K562 (cell line): ENCODE data around the gene HHATL. TPM values are rescaled to one million over a fixed set of nuclear protein-coding genes. Genes with fewer than 3 reads are reported as not detected.

Experiments used
- ATAC-seq: fragments of 200-7000 bp; cut with Tn5 transposase; 3 replicates; pipeline ENCODE4 v1.9.1; 2020; ENCODE audit warnings: moderate library complexity
- BruUV-seq: library from RNA; stranded (reverse); fragments of 400-500 nt; replicated peaks from 2 replicates; lab custom pipeline; 2021; lab: Mats Ljungman, UMichigan
- CTCF ChIA-PET: fragments of 300-600 bp; formaldehyde crosslinking; extraction: SDS; loops from one replicate; lab custom pipeline; 2021; ENCODE audit warnings: low intra/inter-chr PET ratio; lab: Yijun Ruan, JAX
- POLR2A ChIA-PET: fragments of 300-600, 350-650 bp; sonication (Branson Sonifier 250); formaldehyde crosslinking; extraction: SDS; loops from one replicate; lab custom pipeline; 2021; ENCODE audit warnings: antibody characterized with exemption, inconsistent platforms; lab: Yijun Ruan, JAX
- DNase-seq, 4 experiments: peaks; one replicate each; pipeline versions ENCODE4 v3.0.0 to v3.0.0-alpha.2; 2011 to 2018; ENCODE audit warnings: low spot score in 3 of 4, mixed read lengths in 3 of 4; ENCODE audit errors: extremely low read depth in 1 of 4
- FAIRE-seq: peaks from 2 replicates; lab custom pipeline; 2011; peaks lifted over from hg19 to GRCh38; lab: Jason Lieb, UNC
- H2AFZ ChIP-seq: 2 replicates; pipeline ENCODE4 v1.6.0; 2011; ENCODE audit warnings: low read depth, low read length, control low read depth, inconsistent platforms
- H3K27ac ChIP-seq: fragments of 200-600 bp; 3 replicates; pipeline ENCODE4 v1.8.0; 2011; ENCODE audit warnings: low read depth, mild to moderate bottlenecking, control low read depth, inconsistent platforms, low read length, moderate library complexity, mixed read lengths; ENCODE audit errors: extremely low read depth
- H3K27me3 ChIP-seq, 2 experiments: fragments of 300-600 bp in 1 of 2; 2 replicates in 1 of 2; 3 replicates in 1 of 2; pipeline versions ENCODE4 v1.6.0 to v1.8.0; 2011; ENCODE audit warnings: inconsistent platforms in 2 of 2, low read length in 2 of 2, mild to moderate bottlenecking in 1 of 2, mixed read lengths in 1 of 2, moderate library complexity in 1 of 2; ENCODE audit not compliant: control insufficient read depth in 2 of 2, insufficient read depth in 2 of 2
- H3K36me3 ChIP-seq: fragments of 300-600 bp; 3 replicates; pipeline ENCODE4 v1.8.0; 2011; ENCODE audit warnings: mild to moderate bottlenecking, low read length, inconsistent platforms; ENCODE audit not compliant: control insufficient read depth, insufficient read depth
- H3K4me1 ChIP-seq, 2 experiments: fragments of 200-600 bp in 1 of 2; replicated peaks in 1 of 2; 2 replicates in 1 of 2; 3 replicates in 1 of 2; pipeline versions ENCODE4 v1.5.1 to v1.8.0; 2011; ENCODE audit warnings: inconsistent platforms in 2 of 2, low read length in 2 of 2, mild to moderate bottlenecking in 1 of 2, mixed read lengths in 1 of 2, moderate library complexity in 1 of 2; ENCODE audit not compliant: control insufficient read depth in 2 of 2, insufficient read depth in 2 of 2
- H3K4me2 ChIP-seq: 2 replicates; pipeline ENCODE4 v1.6.1; 2011; ENCODE audit warnings: low read length, control low read depth, inconsistent platforms, mixed read lengths; ENCODE audit not compliant: insufficient read depth
- H3K4me3 ChIP-seq: fragments of 200-600 bp; sonication (generic), shearing (Covaris generic); 2 replicates; pipeline ENCODE4 v1.5.1; 2016; ENCODE audit warnings: control low read depth, inconsistent platforms
- H3K79me2 ChIP-seq: fragments of 200-600 bp; 3 replicates; pipeline ENCODE4 v1.8.0; 2011; ENCODE audit warnings: low read length, inconsistent platforms; ENCODE audit not compliant: control insufficient read depth, insufficient read depth
- H3K9ac ChIP-seq, 2 experiments: 2 replicates each; pipeline versions ENCODE4 v1.6.0 to v1.6.1; 2011; ENCODE audit warnings: low read depth in 2 of 2, low read length in 2 of 2, control low read depth in 1 of 2, inconsistent platforms in 1 of 2, mild to moderate bottlenecking in 1 of 2, mixed read lengths in 1 of 2; ENCODE audit not compliant: insufficient read depth in 1 of 2
- H3K9me1 ChIP-seq: one replicate; pipeline ENCODE4 v1.6.0; 2011; ENCODE audit warnings: inconsistent platforms, mild to moderate bottlenecking, low read length, moderate library complexity; ENCODE audit not compliant: control insufficient read depth, insufficient read depth
- H3K9me3 ChIP-seq: replicated peaks from 2 replicates; pipeline ENCODE4 v1.5.1; 2011; ENCODE audit warnings: low read depth, low read length, inconsistent platforms; ENCODE audit not compliant: control insufficient read depth, insufficient read depth
- H4K20me1 ChIP-seq: replicated peaks from 2 replicates; pipeline ENCODE4 v1.6.1; 2011; ENCODE audit warnings: low read length, inconsistent platforms, mixed read lengths; ENCODE audit not compliant: control insufficient read depth, insufficient read depth
- CAMTA2 ChIP-seq: fragments of 250-450 bp; sonication (Bioruptor Pico); conservative IDR thresholded peaks from 2 replicates; pipeline ENCODE4 v1.5.1; 2022
- CBX5 ChIP-seq: IDR thresholded peaks from 2 replicates; pipeline ENCODE4 v1.6.1; 2014; ENCODE audit warnings: low read depth, borderline replicate concordance
- ESRRB ChIP-seq: fragments of 250-450 bp; sonication (Bioruptor Pico); IDR thresholded peaks from 2 replicates; pipeline ENCODE4 v1.5.0; 2020; ENCODE audit warnings: mild to moderate bottlenecking, moderate library complexity, borderline replicate concordance
- HDAC2 ChIP-seq: fragments of 450-650 bp; IDR thresholded peaks from 2 replicates; pipeline ENCODE4 v1.6.1; 2016; ENCODE audit warnings: mild to moderate bottlenecking
- HDGF ChIP-seq: fragments of 450-650 bp; IDR thresholded peaks from 2 replicates; pipeline ENCODE4 v1.6.1; 2016
- HLTF ChIP-seq: fragments of 450-650 bp; IDR thresholded peaks from 2 replicates; pipeline ENCODE4 v1.6.1; 2016
- MYBL2 ChIP-seq, 2 experiments: fragments of 450-650 bp in 1 of 2; sonication (generic) in 1 of 2; formaldehyde crosslinking in 1 of 2; IDR thresholded peaks; 2 replicates each; pipeline versions ENCODE4 v1.6.1 to v1.8.1; 2017 to 2022; ENCODE audit warnings: borderline replicate concordance in 1 of 2, inconsistent platforms in 1 of 2, low read depth in 1 of 2, mild to moderate bottlenecking in 1 of 2, missing genetic modification reagents in 1 of 2, moderate library complexity in 1 of 2
- PHB2 ChIP-seq: fragments of 450-650 bp; IDR thresholded peaks from 2 replicates; pipeline ENCODE4 v1.6.1; 2017; ENCODE audit warnings: low read depth
- PML ChIP-seq: IDR thresholded peaks from 2 replicates; pipeline ENCODE4 v1.6.1; 2012; ENCODE audit warnings: low read length, inconsistent platforms
- RBM17 ChIP-seq: fragments of 200-400 bp; formaldehyde crosslinking; IDR thresholded peaks from 2 replicates; pipeline ENCODE4 v1.6.1; 2017; ENCODE audit warnings: low read depth, mild to moderate bottlenecking, low read length, borderline replicate concordance
- ZNF57 ChIP-seq: fragments of 450-650 bp; formaldehyde crosslinking; IDR thresholded peaks from 2 replicates; pipeline ENCODE4 v1.4.0; 2020; ENCODE audit warnings: mild to moderate bottlenecking, moderate library complexity
- ZNF589 ChIP-seq: fragments of 200-800 bp; sonication (Bioruptor generic); IDR thresholded peaks from 2 replicates; pipeline ENCODE4 v1.6.1; 2016; ENCODE audit warnings: low read depth, missing genetic modification characterization, missing compliant biosample characterization
- WGBS: fragments of 100-300 bp; shearing (Covaris generic); methylation state at CpG from one replicate; pipeline ENCODE4 v1.1.6; 2016; ENCODE audit warnings: low coverage, mixed read lengths; ENCODE audit not compliant: insufficient coverage; ENCODE audit errors: missing lambda C conversion rate; 5-methylcytosine and 5-hydroxymethylcytosine counted together
- in situ Hi-C: fragments of 300-500 bp; cut with MboI; formaldehyde crosslinking; loops from 4 replicates; pipeline ENCODE4 v1.15.0; 2018; ENCODE audit warnings: inconsistent platforms, mixed read lengths
- intact Hi-C: fragments of 100-400 bp; cut with micrococcal nuclease; formaldehyde crosslinking; loops from 2 replicates; pipeline ENCODE4 v1.14.2; 2022
- polyA plus RNA-seq, 8 experiments: library from polyadenylated mRNA; depleted of rRNA in 4 of 8; stranded (reverse) in 5 of 8; unstranded in 3 of 8; fragments of >200 nt; fragmentation: Nextera tagmentation in 2 of 8; fragmentation: Illumina TruSeq in 1 of 8; extraction: Ambion mirVana in 2 of 8; extraction: Trizol in 1 of 8; gene quantifications; 2 replicates each; pipeline versions ENCODE4 v1.2.1 to v1.2.3, GENCODE V29; 2011 to 2014; ENCODE audit warnings: inconsistent platforms in 1 of 8, missing spikeins in 1 of 8
- total RNA-seq, 7 experiments: library from RNA; depleted of rRNA in 6 of 7; stranded (reverse); fragments of >200 nt in 6 of 7; fragmentation: Illumina TruSeq in 2 of 7; extraction: Trizol in 2 of 7; gene quantifications; 2 replicates each; pipeline versions ENCODE4 v1.2.1 to v1.2.3, GENCODE V29; 2011 to 2021; ENCODE audit warnings: low replicate concordance in 1 of 7
- TF ChIP-seq, protein P1 (sequence below): fragments of 250-450 bp; sonication (Bioruptor Pico); IDR thresholded peaks from 2 replicates; pipeline ENCODE4 v1.4.0; 2020; ENCODE audit warnings: mild to moderate bottlenecking, moderate library complexity
- TF ChIP-seq, protein P2 (sequence below): fragments of 250-450 bp; sonication (Bioruptor Pico); IDR thresholded peaks from 2 replicates; pipeline ENCODE4 v1.5.0; 2021; ENCODE audit warnings: mild to moderate bottlenecking, moderate library complexity
- TF ChIP-seq, protein P3 (sequence below): sonication (generic); formaldehyde crosslinking; IDR thresholded peaks from 2 replicates; pipeline ENCODE4 v1.8.0; 2022; ENCODE audit warnings: missing genetic modification reagents, mild to moderate bottlenecking, borderline replicate concordance

HHATL gene
- total and polyA plus RNA-seq, 9 of the 15 experiments (the other 6 are each of a cell fraction or from before 2014, with no cell fraction given): not detected

DNA sequence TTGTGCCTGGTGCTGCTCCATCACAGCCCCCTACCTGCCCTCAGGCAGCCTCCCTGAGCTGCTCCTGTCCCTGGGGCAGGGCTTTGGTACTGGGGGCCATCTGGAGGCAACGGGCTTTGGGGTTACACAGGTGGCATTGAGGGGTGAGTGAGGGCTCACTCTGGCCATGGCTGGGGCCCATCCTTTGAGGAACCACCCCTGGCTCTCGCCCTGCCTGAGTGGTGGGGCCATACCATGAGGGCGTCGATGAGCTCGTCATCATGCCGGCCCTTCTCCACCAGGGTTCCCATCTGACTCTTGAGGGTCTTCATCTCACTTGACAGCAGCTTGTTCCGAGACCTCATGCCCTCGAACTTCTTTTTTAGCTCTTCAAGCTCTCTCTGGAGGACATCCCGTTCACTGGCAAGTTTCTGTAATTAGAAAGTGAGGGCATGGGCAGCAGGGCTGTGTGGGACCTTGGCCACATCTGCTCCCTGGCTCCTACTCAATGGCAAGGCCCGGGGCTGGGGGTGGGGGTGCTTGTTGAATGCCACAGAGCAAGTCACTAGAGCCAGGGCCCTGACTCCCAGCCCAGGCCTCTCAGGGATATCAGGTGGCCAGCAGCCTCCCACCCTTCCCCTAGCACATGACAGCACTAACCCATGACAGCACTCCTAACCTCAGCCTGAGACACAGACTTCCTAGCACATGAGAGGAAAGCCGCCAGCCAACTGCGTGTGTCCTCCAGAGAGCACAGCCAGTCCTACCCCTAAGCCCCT, 37.0 kb upstream of the HHATL start:
- H3K79me2 ChIP-seq: no peaks in the 10 kb centered on the region
- H3K9me3 ChIP-seq: no peaks in the 10 kb centered on the region
- in situ Hi-C loops (loop anchor here (10.0 kb wide), 1 partner anchor 165 kb away; no protein-coding TSS in a partner anchor), intact Hi-C loops (no loop called here)
- FAIRE-seq (no peak), DNase-seq (no peak), ATAC-seq (no peak)
- BruUV-seq: no TSS peak
- ChIA-PET POLR2A (no interaction called here), CTCF (interaction anchor here (0.6 kb wide), 1 partner anchor 1461 kb away, joined by 3 read pairs; no protein-coding TSS in a partner anchor)
- H3K9me1 ChIP-seq: no peaks in the 10 kb centered on the region
- no peaks in the 10 kb centered on the region for H3K4me1 ChIP-seq
- H3K4me2 ChIP-seq: no peak overlapping the region
- H3K36me3 ChIP-seq: no peaks in the 10 kb centered on the region
- no peak overlapping the region for H3K27ac ChIP-seq
- H3K4me3 ChIP-seq: no peak overlapping the region
- H3K9ac ChIP-seq: no peak overlapping the region
- H3K27me3 ChIP-seq: peaks cover 20 to 32% of the 10 kb centered on the region in 2 experiments; a peak in 4 of 5 replicates
- H2AFZ ChIP-seq: no peak overlapping the region
- H4K20me1 ChIP-seq: peaks cover 2% of the 10 kb centered on the region; the same call in 1 of the 2 replicates
- WGBS: 1% methylated on average over 12 of the region's 12 CpGs
- TF ChIP-seq HLTF: no peak
- no peak for TF ChIP-seq CBX5
- TF ChIP-seq, protein P1, sequence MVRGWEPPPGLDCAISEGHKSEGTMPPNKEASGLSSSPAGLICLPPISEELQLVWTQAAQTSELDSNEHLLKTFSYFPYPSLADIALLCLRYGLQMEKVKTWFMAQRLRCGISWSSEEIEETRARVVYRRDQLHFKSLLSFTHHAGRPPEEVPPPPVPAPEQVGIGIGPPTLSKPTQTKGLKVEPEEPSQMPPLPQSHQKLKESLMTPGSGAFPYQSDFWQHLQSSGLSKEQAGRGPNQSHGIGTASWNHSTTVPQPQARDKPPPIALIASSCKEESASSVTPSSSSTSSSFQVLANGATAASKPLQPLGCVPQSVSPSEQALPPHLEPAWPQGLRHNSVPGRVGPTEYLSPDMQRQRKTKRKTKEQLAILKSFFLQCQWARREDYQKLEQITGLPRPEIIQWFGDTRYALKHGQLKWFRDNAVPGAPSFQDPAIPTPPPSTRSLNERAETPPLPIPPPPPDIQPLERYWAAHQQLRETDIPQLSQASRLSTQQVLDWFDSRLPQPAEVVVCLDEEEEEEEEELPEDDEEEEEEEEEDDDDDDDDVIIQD (CRISPR knock-in tag): no peak
- TF ChIP-seq, protein P2, sequence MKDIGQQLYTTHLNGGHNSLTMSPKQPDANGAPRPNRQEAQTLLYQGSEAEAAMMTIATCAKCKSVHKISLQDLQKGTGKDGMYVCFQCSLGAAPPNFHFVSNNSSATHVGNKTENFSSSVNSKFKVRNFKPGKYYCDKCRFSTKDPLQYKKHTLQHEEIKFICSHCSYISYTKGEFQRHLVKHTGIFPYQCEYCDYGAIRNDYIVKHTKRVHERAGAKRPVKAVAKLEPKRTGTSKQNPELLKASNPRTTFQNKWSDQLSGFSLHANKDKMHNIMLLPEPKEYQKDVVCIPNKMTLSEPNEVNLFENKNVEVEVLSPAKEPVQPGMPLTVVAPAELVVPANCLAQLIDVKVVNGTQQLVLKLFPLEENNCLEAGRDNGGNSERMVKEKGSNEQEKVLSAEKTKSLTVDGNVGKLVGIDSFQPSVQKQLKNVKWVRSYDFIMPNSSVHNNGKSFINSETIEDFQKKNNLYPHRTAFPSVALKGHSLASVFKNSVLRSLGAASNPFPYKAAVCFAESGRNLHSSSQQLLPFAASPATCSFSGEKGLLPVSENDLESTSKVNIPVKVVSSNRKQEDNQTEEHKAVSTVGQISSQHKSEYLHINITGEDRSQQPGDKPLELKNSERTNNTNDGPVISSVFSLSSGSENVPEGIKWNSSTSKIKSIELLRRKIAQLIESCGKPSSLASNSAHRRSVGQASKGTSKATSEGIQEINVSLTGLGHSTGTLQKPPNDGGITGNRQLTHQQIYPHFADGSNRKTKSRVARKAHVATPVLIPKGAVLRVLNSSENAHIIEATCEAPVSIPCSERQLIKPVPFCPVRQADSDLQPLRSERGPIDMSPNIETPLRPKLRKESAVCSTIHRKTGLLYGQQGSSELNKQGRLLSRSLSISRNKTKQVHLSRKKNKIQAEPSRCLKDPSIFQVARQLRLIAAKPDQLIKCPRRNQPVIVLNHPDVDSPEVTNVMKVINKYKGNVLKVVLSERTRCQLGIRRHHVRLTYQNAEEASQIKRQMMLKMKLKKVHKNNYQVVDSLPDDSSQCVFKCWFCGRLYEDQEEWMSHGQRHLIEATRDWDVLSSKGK (CRISPR knock-in tag): no peak
- no peak for TF ChIP-seq HDAC2
- TF ChIP-seq PML: no peak
- TF ChIP-seq ZNF589 (CRISPR knock-in tag): no peak
- TF ChIP-seq, protein P3, sequence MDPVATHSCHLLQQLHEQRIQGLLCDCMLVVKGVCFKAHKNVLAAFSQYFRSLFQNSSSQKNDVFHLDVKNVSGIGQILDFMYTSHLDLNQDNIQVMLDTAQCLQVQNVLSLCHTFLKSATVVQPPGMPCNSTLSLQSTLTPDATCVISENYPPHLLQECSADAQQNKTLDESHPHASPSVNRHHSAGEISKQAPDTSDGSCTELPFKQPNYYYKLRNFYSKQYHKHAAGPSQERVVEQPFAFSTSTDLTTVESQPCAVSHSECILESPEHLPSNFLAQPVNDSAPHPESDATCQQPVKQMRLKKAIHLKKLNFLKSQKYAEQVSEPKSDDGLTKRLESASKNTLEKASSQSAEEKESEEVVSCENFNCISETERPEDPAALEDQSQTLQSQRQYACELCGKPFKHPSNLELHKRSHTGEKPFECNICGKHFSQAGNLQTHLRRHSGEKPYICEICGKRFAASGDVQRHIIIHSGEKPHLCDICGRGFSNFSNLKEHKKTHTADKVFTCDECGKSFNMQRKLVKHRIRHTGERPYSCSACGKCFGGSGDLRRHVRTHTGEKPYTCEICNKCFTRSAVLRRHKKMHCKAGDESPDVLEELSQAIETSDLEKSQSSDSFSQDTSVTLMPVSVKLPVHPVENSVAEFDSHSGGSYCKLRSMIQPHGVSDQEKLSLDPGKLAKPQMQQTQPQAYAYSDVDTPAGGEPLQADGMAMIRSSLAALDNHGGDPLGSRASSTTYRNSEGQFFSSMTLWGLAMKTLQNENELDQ (CRISPR knock-in tag): no peak
- TF ChIP-seq HDGF: no peak
- no peak for TF ChIP-seq CAMTA2 (CRISPR knock-in tag)
- no peak for TF ChIP-seq ESRRB (CRISPR knock-in tag)
- no peak for TF ChIP-seq PHB2
- TF ChIP-seq ZNF57 (CRISPR knock-in tag): no peak
- TF ChIP-seq RBM17: no peak
- TF ChIP-seq MYBL2 (IDR thresholded peaks at IDR 0.05; ENCODE audit: low read depth): no peak
- TF ChIP-seq MYBL2 (CRISPR knock-in tag; IDR thresholded peaks at IDR 0.05; ENCODE audit: borderline replicate concordance): no peak
